Right ventricle myocardium inferior (tissue), 1 donor: ENCODE data around the gene SLC9A7. TPM values are rescaled to one million over a fixed set of nuclear protein-coding genes. Genes with fewer than 3 reads are reported as not detected.
"Not testable (repeated sequence)": the region's sequence is repeated elsewhere in the genome, so short reads cannot be mapped to it uniquely, and the experiment has no call there.

ENCODE experiments used
- ATAC-seq: fragments of 200-7000 bp; cut with Tn5 transposase; one replicate; pipeline ENCODE4 v1.9.1; 2020; ENCODE audit warnings: mild to moderate bottlenecking, moderate library complexity
- DNase-seq: peaks from one replicate; pipeline ENCODE4 v3.0.0; 2021; ENCODE audit errors: missing footprints
- intact Hi-C: fragments of 100-400 bp; cut with DNase I; formaldehyde crosslinking; loops from one replicate; pipeline ENCODE4 v1.11.0; 2022
- total RNA-seq: library from RNA; stranded (reverse); fragmentation: NEBNext Ultra II Directional; extraction: Animal tissue kit (Norgen Biotek cat#: 25700); gene quantifications from one replicate; pipeline ENCODE4 v1.2.1, GENCODE V29; 2021
- donor health status: DM: no; HTN: yes; CAD: no; lungs with severe emphysema.

SLC9A7 gene
- total RNA-seq, 1 donor from 2014 or later: 2.5 TPM

DNA sequence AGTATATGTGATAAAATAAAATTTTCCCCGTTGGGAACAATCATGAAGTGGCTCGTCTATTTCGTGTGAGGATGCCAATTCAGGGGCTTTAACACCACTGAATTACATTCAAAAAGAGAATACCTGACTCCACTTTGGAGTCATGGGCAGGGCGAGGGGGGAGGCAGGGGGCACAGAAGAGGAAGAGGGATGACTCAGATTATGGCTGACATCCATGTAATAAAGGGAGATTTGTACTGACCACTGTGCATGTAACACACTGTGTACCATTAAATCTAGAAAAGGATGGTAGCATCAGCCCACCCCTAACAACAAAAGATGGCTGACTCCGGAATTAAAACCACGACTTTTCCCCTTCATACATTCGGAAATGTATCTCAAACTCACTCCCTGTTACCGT lies 1.3 kb downstream of the SLC9A7 start:
- no peak for ATAC-seq
- intact Hi-C loops: loop anchor here (10.0 kb wide), 1 partner anchor 337 kb away; no protein-coding TSS in a partner anchor

DNA sequence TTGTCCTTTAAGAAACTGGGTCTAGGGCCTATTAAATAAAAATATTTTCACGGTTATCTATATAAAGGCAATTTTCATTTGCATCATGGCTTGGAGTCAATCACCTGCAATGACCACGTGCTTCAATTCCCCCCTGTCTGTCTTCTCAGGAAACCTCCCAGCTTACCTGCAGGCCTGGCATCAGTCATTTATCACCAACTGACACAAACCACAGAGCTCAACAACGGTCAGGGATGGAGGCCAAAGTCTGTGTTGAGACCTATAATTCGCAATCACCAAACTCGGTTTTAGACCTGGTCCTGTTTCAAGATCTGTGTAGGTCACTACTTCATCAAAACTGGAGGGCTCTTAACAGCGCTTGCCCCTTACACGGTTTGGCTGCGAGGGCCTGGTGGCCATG lies 1.9 kb downstream of the SLC9A7 start:
- intact Hi-C loops: loop anchor here (10.0 kb wide), 1 partner anchor 338 kb away; no protein-coding TSS in a partner anchor
- no peak for DNase-seq
- ATAC-seq: no peak

More for the DNA sequence above, 1.3 kb downstream of the SLC9A7 start:
- DNase-seq: no peak

DNA sequence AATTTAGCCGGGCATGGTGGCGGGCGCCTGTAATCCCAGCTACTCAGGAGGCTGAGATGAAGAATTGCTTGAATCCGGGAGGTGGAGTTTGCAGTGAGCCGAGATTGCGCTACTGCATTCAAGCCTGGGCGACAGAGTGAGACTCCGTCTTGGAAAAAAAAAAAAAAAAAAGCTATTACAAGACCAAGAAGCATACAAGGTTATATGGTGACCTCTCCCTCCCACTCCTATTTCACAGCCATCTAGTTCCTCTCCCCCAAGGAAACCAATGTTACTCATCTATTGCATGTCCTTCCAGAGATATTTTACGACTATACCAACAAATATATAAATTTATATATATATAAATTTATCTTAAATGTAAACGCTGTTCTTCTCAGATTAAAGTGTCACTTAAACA lies 3.2 kb downstream of the SLC9A7 start:
- intact Hi-C loops: loop anchor here (10.0 kb wide), 1 partner anchor 339 kb away; no protein-coding TSS in a partner anchor
- no peak for ATAC-seq
- no peak for DNase-seq

DNA sequence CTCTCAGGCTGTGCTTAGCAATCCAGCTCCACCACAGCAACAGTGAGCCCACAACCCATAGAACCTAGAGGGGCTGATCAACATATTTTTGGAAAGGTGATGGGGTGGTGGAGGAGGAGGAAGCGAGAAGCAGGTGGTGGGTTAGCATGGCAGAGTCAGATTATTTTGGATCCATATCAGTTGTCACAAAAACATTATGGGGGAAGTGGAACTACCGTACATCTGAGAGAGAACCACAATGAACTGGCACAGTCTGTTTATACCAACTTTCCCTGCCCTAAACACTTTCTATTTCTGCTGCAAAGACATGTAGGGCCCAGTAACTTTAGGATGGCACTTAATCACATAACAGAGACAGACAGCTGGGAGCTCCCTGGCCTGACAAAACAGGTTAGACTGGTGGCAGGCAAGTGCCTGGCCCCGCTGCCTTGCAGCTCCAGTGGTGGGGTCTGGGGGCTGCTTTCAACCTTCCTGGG lies 4.3 kb downstream of the SLC9A7 start:
- intact Hi-C loops: loop anchor here (10.0 kb wide), 1 partner anchor 340 kb away; no protein-coding TSS in a partner anchor
- ATAC-seq: no peak
- no peak for DNase-seq

DNA sequence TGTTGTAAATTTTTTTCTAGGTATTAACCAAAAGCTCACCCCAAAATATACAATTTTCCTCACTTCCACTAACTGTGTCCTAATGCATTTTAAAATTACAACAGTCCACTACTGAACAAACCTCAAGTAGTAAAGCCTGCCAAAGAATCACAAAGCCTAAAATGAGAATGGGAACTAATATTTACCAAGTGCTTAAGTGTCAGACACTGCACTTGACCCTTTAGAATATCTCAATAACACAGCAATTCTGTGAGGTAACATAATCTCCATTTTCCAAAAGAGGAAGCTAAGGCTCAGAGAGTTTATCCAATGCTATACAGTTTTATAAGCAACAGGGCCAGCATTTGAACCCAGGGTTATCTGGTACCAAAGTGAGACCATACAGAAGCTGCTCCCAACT lies 4.9 kb downstream of the SLC9A7 start:
- ATAC-seq: no peak
- DNase-seq: no peak
- intact Hi-C loops: loop anchor here (10.0 kb wide), 1 partner anchor 341 kb away; no protein-coding TSS in a partner anchor

DNA sequence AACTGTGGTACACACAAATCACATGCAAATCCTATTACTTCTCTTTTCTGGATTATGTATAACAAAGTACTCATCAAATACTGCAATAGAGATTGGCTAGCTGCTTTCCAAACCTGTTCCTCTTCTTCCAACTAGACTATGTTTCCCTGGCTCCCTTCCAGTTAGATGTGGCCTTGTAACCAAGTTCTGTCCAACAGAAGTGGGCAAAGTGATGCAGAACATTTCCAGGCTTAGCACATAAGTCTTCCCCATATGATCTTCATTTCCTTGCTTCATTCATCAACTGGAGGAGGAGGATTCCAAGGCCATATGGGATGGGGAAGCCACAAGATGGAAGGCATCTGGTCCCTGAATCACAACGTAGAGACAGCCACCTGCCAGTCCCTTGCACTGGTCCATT lies 8.0 kb downstream of the SLC9A7 start:
- DNase-seq: no peak
- ATAC-seq: no peak

DNA sequence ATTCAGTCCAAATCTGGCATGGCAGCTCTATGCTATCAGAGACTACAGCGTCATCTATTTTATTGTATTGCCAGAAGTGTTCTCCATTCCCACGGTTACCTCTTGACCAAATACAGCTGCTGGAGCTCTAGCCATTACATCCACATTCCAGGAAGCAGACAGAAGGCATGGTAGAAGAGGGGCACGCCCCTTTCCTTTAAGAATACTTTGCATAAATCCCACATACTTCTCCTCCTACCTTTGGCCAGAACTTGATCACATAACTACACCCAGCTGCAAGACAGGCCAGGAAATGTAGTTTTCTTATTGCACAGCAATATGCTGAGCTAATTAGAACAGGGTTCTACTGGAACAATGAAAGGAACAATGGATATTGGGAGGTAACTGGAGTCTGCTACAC lies 14.9 kb downstream of the SLC9A7 start:
- intact Hi-C loops: no loop called here
- DNase-seq: no peak
- ATAC-seq: no peak

More for the DNA sequence above, 8.0 kb downstream of the SLC9A7 start:
- intact Hi-C loops: loop anchor here (10.0 kb wide), 1 partner anchor 344 kb away; no protein-coding TSS in a partner anchor

DNA sequence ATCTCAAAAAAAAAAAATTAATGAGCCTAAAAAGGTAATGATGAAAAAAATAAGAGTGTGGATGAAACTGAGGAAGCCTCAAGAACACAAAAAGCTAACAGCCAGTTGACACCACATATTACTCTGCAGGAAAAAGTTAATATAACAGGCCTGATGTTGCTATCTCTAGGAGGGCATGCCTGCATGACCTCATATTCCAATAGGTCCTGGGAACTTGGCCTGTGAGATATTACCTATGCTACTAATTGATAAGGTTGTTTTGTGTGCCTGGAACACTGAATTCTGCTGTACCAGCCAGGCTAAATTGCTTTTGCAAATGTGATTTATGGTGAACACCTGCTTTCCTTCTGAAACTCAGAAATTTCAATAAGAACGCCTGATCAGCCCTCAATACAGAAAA lies 15.9 kb downstream of the SLC9A7 start:
- ATAC-seq: no peak
- intact Hi-C loops: no loop called here
- no peak for DNase-seq

DNA sequence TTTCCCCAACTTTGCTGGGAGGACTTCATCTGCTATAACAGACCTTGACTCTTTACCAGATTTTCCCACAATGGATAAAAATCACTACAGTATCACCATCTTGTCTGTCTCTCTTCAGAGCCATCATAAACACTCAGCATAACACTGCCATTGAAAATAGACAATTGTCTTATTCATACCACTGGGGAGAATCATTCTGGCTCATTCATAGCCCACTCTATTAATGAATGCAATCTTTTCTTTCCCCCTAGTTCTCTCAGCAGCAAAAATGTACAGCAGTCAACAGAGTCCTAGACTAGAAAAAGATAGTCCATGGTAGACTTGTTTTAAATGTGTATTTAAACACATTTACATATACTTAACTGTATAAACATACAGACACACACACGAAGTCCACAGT lies 19.2 kb downstream of the SLC9A7 start:
- intact Hi-C loops: no loop called here
- DNase-seq (no peak), ATAC-seq (no peak)

DNA sequence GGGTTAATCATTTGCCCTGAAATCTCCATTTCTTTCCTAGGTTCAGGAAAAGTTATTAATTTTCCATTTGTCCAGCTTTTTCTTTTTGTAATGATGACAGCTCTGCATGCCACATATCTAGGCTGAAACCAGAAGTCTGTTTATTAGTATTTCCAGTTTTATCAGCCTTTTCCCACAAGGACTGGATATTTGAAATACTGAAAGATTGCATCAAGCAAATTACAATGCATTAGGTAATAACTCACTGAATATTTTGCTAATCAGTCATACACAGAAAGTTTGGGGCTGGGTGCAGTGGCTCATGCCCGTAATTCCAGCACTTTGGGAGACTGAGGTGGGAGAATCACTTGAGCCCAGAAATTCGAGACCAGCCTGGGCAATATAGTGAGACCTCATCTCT lies 21.5 kb downstream of the SLC9A7 start:
- DNase-seq: no peak
- intact Hi-C loops: no loop called here
- ATAC-seq: no peak

DNA sequence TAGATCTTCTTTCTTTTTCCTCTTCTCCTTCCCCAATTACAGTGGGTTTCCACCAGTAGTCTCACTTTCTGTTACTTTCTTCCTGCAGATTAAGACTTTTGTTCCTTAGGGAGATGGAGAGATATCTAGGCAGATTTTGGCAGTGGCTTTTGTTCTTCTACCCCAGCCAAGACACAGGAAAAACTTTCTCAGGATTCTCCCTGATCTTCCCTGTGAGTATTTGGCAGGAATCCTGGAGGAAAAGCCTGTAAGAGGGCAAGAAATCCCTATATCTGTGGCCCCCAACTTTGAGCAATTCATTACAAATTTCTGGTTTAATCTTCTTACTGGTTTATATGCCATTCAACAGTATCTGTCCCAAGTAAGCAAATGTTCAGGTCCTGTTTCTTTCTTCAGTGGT lies 21.9 kb downstream of the SLC9A7 start:
- intact Hi-C loops: no loop called here

DNA sequence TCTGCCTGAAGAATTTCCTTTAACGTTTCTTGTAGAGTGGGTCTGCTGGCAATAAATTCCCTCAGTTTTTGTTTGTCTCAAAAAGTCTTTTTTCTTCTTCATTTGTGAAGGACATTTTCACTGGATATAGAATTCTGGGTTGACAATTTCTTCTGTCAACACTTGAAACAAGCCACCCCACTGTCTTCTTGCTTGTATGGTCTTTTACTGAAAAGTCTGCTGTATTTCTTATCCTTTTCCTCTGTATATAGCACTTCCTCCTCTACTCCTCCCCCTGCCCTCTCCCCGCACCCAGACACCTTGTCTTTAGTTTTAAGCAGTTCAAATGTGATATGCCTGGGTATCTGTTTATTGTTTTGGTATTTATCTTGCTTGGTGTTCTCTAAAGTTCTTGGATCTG lies 23.3 kb downstream of the SLC9A7 start:
- intact Hi-C loops: no loop called here
- DNase-seq: no peak
- no peak for ATAC-seq

More for the DNA sequence above, 21.9 kb downstream of the SLC9A7 start:
- no peak for DNase-seq
- ATAC-seq: no peak

DNA sequence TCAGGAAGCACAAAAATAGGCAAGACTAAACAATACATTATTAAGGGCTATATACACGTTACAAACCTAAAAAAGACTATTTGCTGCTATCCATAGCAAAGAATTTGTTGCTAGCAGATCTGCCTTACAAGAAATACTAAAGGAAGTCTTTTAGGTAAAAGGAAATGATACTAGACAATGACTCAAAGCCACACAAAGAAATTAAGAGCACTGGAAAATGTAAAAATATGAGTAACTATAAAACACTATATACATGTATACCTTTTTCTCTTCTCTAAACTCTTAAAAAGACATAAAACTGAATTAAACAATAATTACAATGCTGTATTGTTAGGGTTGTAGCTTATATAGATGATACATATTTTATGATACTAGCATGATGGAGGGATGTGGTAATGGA lies 25.7 kb downstream of the SLC9A7 start:
- intact Hi-C loops: no loop called here
- ATAC-seq: no peak
- DNase-seq: no peak

DNA sequence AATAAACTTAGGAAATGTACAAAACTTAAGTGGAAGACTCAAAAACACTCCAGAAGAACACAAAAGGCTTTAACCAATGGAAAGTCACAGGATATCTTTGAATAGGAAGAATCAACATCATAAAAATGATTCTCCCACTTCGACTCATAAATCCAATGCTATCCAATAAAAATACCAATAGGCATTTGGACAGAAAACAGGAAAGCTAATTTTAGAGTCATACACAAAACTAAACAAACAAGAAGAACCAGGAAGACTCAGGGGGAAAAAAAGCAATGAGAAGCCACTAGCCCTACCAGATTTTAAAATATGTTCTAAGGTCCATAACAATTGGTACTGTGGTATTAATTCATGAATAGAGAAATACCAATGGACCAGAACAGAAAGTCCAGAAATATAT lies 28.2 kb downstream of the SLC9A7 start:
- DNase-seq (no peak), ATAC-seq (no peak)

DNA sequence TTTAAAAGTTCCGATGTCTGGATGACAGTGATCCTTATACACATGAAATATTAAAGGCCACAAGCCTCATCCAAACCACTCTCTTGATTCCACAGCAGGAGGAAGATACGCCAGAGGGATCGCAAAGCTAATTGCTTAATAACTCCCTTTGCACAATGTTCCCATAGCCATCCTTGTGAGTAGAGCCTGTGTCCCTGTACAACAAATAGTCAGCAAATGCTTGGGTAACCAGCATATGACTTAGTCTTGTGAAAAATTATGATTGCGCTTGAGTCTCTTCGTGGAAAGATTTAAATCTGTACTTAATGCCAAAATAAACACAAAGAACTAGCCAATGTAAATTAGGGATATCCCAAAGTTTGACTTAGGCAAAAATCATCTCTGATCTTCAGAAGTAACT lies 31.5 kb downstream of the SLC9A7 start:
- intact Hi-C loops: no loop called here
- ATAC-seq: no peak

More for the DNA sequence above, 28.2 kb downstream of the SLC9A7 start:
- intact Hi-C loops: no loop called here

DNA sequence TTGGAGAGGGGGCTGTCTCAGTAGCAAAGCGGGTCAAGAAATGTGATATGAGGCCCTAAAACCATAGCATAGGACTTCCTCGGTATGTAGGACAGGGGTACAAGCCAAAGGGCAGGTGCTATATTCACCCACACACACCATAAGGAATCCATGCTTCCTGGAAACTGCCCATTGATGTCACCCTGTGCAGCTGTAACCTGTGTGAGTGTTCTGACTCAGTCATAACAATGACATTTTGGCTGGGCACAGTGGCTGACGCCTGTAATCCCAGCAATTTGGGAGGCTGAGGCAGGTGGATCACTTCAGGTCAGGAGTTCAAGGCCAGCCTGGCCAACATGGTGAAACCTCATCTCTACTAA lies 35.4 kb downstream of the SLC9A7 start:
- intact Hi-C loops, ATAC-seq, DNase-seq: not testable (repeated sequence)

More for the DNA sequence above, 31.5 kb downstream of the SLC9A7 start:
- no peak for DNase-seq

DNA sequence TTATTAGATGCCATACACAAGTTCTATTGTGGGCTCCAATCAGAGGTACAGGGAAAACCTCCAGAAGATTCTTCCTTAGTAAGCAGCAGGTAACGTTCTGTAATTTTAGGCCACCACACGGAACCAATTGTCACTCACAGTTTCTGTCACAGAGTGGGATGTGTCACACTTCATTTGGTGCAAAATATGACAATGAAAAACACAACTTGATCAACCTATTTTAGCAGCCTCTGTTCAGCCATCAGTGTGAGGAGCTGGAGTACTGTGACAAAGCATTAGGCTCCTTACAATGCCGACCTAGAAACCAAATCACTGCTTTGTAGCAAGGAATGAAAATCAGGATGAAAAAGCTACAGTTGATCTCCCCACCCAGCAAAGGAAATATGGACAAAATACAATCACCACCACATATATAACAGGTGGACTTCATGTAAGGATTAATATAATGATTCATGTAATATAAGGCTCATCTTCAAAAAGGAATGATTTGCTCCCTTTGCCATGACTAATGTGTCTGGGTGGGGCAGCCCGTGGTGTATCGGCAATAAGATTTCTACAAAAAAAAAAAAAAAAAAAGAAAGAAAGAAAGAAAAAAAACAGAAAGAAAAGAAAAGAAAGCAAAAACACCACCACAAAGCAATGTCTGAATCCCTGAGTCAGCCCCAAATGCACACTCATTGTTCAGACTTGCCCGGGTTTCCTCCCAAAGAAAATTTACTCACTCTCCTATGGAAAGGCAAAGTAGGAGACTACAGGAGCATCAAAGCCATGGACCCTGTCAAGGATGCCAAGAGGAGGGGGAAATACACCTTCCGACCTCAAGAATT lies 36.0 kb downstream of the SLC9A7 start:
- DNase-seq (no peak), ATAC-seq (no peak)
- intact Hi-C loops: no loop called here

DNA sequence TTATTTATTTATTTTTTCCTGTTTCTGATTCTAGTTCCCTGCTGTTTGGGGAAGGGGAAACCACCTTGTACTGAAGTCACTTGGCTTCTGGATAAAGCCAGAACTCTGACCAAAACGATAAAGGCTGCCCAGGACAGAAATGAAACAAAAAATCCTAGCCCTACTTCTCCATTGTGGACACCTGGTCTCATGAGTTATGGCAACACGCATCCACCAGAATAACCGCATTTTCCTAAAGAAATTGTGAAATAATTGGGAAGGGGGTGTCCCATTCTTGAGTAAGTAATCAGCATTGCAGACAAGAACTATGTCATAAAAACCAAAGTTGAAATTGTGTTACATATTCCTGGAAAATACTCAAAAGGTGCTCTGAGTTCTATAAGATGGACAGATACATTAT lies 42.1 kb downstream of the SLC9A7 start:
- intact Hi-C loops: no loop called here
- DNase-seq: no peak
- ATAC-seq: no peak

DNA sequence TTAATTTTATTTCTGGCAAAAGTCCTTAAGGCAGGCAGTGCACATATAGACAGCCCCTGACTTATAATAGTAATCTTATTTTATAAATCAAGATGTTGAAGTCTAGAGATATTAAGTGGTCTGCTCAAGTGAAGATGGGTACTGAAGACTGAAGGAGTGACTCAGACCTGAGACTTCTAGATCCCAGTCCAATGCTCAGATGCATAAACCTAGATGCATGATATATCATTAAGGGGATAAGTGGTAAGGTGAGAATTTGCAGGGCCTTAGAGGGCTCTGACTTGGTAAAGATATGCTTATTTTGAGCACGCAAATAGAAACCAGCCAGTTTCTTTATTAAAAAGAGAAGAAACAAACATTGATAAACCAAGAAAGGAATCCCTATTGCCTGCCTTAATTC lies 42.9 kb downstream of the SLC9A7 start:
- no peak for ATAC-seq
- intact Hi-C loops: no loop called here
- no peak for DNase-seq

DNA sequence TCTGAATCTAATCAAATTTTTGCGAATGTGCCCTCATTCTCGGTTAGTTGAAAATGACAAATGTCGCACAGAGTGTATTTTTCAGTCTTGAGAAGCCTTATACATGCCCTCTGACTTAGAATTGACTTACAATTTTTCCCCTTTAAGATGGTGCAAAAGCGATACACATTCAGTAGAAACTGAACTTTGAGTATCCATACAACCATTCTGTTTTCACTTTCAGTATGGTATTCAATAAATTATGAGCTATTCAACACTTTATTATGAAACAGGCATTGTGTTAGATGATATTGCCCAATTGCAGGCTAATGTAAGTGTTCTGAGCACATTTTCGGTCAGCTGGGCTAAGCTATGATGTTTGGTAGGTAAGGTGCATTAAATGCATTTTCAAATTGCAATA lies 43.4 kb downstream of the SLC9A7 start:
- DNase-seq (no peak), ATAC-seq (no peak)
- intact Hi-C loops: no loop called here
